HepG2 (cell line): ENCODE measurements around the gene CDC42EP5. TPM values are rescaled to one million over a fixed set of nuclear protein-coding genes. Genes with fewer than 3 reads are reported as not detected.
"Not testable (repeated sequence)": the region's sequence is repeated elsewhere in the genome, so short reads cannot be mapped to it uniquely, and the experiment has no call there.

Experiments used
- ATAC-seq: fragments of 200-7000 bp; cut with Tn5 transposase; 3 replicates; pipeline ENCODE4 v1.9.1; 2020; ENCODE audit warnings: mild to moderate bottlenecking, moderate library complexity
- BruUV-seq: library from RNA; stranded (reverse); fragments of 400-500 nt; replicated peaks from 2 replicates; lab custom pipeline; 2021; lab: Mats Ljungman, UMichigan
- CTCF ChIA-PET: fragments of 300-600 bp; formaldehyde crosslinking; extraction: SDS; loops from one replicate; lab custom pipeline; 2021; ENCODE audit warnings: low total read pairs, inconsistent platforms, low intra/inter-chr PET ratio; lab: Yijun Ruan, JAX
- POLR2A ChIA-PET: fragments of 350-600 bp; sonication (Branson Sonifier 250); formaldehyde crosslinking; loops from one replicate; lab custom pipeline; 2020; ENCODE audit warnings: antibody characterized with exemption, inconsistent platforms; lab: Yijun Ruan, JAX
- DNase-seq: peaks from one replicate; pipeline ENCODE4 v3.0.0-alpha.2; 2015; ENCODE audit warnings: low spot score
- FAIRE-seq: peaks from 3 replicates; lab custom pipeline; 2011; peaks lifted over from hg19 to GRCh38; lab: Jason Lieb, UNC
- H2AFZ ChIP-seq: one replicate; pipeline ENCODE4 v1.6.1; 2011; ENCODE audit warnings: low read length, inconsistent platforms
- H3K27ac ChIP-seq: fragments of 300-600 bp; 3 replicates; pipeline ENCODE4 v1.8.0; 2011; ENCODE audit warnings: mixed run types, mild to moderate bottlenecking, mixed read lengths, low read length, inconsistent platforms; ENCODE audit not compliant: insufficient read depth; ENCODE audit errors: extremely low read length
- H3K27me3 ChIP-seq, 2 experiments: fragments of 200-600 bp in 1 of 2; 2 replicates in 1 of 2; 3 replicates in 1 of 2; pipeline versions ENCODE4 v1.6.0 to v1.8.0; 2011; ENCODE audit warnings: low read length in 2 of 2, mild to moderate bottlenecking in 2 of 2, moderate library complexity in 2 of 2, inconsistent platforms in 1 of 2; ENCODE audit not compliant: insufficient read depth in 2 of 2, control insufficient read depth in 1 of 2
- H3K36me3 ChIP-seq, 2 experiments: fragments of 200-600 bp in 1 of 2; replicated peaks in 1 of 2; 2 replicates in 1 of 2; 3 replicates in 1 of 2; pipeline versions ENCODE4 v1.5.1 to v1.8.0; 2011; ENCODE audit warnings: low read length in 2 of 2, inconsistent platforms in 1 of 2; ENCODE audit not compliant: insufficient read depth in 2 of 2, control insufficient read depth in 1 of 2
- H3K4me1 ChIP-seq: 2 replicates; pipeline ENCODE4 v1.5.1; 2012; ENCODE audit warnings: low read length, inconsistent platforms; ENCODE audit not compliant: insufficient read depth
- H3K4me2 ChIP-seq: 2 replicates; pipeline ENCODE4 v1.6.0; 2011; ENCODE audit warnings: low read depth, low read length, inconsistent platforms
- H3K4me3 ChIP-seq, 3 experiments: fragments of 200-600 bp in 1 of 3; sonication (generic), shearing (Covaris generic) in 1 of 3; replicated peaks in 1 of 3; 2 replicates each; pipeline ENCODE4 v1.5.1; 2011 to 2016; ENCODE audit warnings: low read length in 3 of 3, inconsistent platforms in 2 of 3, low read depth in 2 of 3, mild to moderate bottlenecking in 2 of 3, control low read depth in 1 of 3, mixed read lengths in 1 of 3; ENCODE audit not compliant: insufficient read depth in 1 of 3
- H3K79me2 ChIP-seq: one replicate; pipeline ENCODE4 v1.6.1; 2011; ENCODE audit warnings: low read length, inconsistent platforms; ENCODE audit not compliant: insufficient read depth
- H3K9ac ChIP-seq: 2 replicates; pipeline ENCODE4 v1.6.0; 2011; ENCODE audit warnings: mild to moderate bottlenecking, low read depth, low read length, inconsistent platforms; ENCODE audit not compliant: insufficient read depth
- H3K9me3 ChIP-seq: 2 replicates; pipeline ENCODE4 v1.5.1; 2012; ENCODE audit warnings: mild to moderate bottlenecking, low read length
- H4K20me1 ChIP-seq: 2 replicates; pipeline ENCODE4 v1.6.0; 2011; ENCODE audit warnings: inconsistent platforms, mild to moderate bottlenecking, low read length, moderate library complexity; ENCODE audit not compliant: insufficient read depth
- HNF4A ChIP-seq: sonication (generic); formaldehyde crosslinking; IDR thresholded peaks from 2 replicates; pipeline ENCODE4 v1.4.0; 2020; ENCODE audit warnings: missing genetic modification reagents
- NR2F6 ChIP-seq, 2 experiments: IDR thresholded peaks; 2 replicates each; pipeline ENCODE4 v1.6.1; 2016; ENCODE audit warnings: antibody characterized with exemption in 1 of 2, mild to moderate bottlenecking in 1 of 2
- RXRA ChIP-seq: sonication (generic); formaldehyde crosslinking; IDR thresholded peaks from 2 replicates; pipeline ENCODE4 v1.5.1; 2020; ENCODE audit warnings: missing genetic modification reagents
- SP5 ChIP-seq: IDR thresholded peaks from 2 replicates; pipeline ENCODE4 v1.6.1; 2016; ENCODE audit warnings: low read depth, borderline replicate concordance
- WGBS: methylation state at CpG from one replicate; pipeline ENCODE4 v1.1.6; 2017; ENCODE audit warnings: low lambda C conversion rate; 5-methylcytosine and 5-hydroxymethylcytosine counted together
- in situ Hi-C: cut with HindIII; loops from 2 replicates; pipeline ENCODE4 v1.10.0; 2017; ENCODE audit warnings: low pct_unique_long_range_greater_than_20kb; ENCODE audit not compliant: extremely low pct_ligation_motif_present
- intact Hi-C: fragments of 100-400 bp; cut with micrococcal nuclease; formaldehyde crosslinking; loops from one replicate; pipeline ENCODE4 v1.10.0; 2022; ENCODE audit not compliant: unreplicated experiment
- polyA plus RNA-seq, 8 experiments: library from polyadenylated mRNA; depleted of rRNA in 3 of 8; stranded (reverse) in 7 of 8; unstranded in 1 of 8; fragments of >200 nt; fragmentation: Illumina TruSeq in 4 of 8; extraction: Trizol in 4 of 8; gene quantifications; 2 replicates each; pipeline versions ENCODE4 v1.2.1 to v1.2.3, GENCODE V29; 2011 to 2016; ENCODE audit warnings: low read depth in 4 of 8, missing spikeins in 1 of 8, mixed read lengths in 1 of 8; ENCODE audit not compliant: insufficient read depth in 1 of 8
- total RNA-seq, 5 experiments: library from RNA; depleted of rRNA; stranded (reverse); fragments of >200 nt; fragmentation: Illumina TruSeq; extraction: Trizol; gene quantifications; 2 replicates each; pipeline ENCODE4 v1.2.3, GENCODE V29; 2016; ENCODE audit warnings: low read depth in 1 of 5
- TF ChIP-seq, protein P1 (sequence below): sonication (generic); formaldehyde crosslinking; IDR thresholded peaks from 2 replicates; pipeline ENCODE4 v1.4.0; 2020; ENCODE audit warnings: missing genetic modification reagents, borderline replicate concordance
- TF ChIP-seq, protein P2 (sequence below): sonication (generic); formaldehyde crosslinking; IDR thresholded peaks from 2 replicates; pipeline ENCODE4 v1.4.0; 2020; ENCODE audit warnings: missing genetic modification reagents

Gene CDC42EP5
- total and polyA plus RNA-seq, 2 of the 13 experiments (the other 11 are each of a cell fraction or from before 2014, with no cell fraction given): 0.41 to 1.6 TPM

DNA sequence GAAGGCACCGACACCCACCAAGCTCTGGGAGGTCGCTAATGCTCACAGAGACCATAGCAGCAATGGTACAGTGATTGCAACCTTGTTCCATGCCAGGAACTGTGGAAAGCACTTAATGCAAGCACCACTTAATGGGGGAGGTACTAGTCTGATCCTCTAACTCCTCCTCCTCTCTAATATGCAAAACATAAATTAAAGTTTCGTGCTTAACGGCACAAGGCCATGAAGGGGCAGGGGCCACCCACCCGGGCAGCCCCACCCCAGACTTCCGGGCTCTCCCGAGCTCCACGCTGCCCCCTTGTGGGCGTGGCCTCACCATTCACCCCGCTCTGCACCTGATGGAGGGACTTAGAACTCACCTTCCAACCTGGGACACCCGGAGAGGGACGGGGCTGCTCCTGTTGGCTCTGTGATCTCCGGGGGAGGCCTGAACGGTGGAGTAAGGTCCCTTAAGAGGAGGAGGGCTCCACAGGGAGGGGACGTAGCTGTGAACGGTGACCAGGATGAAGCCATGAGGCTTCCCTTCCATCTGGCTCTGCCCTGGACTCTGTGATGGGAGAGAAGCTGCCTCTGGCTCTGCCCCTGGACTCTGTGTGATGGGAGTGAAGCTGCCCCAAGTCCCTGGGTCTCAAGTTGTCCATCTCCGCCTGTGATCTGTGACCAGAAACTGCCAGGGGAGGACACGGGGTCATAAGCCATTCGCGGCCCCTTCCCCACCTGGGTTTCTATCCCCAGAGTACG is 36.3 kb upstream of the CDC42EP5 start:
- Histone ChIP-seq H3K4me2 (peak overlapping the region; percentile 45; the same call in 1 of the 2 replicates), H3K4me1 (peaks cover 16% of the 10 kb centered on the region)
- H3K9me3 ChIP-seq, H3K27me3 ChIP-seq, in situ Hi-C loops, H3K79me2 ChIP-seq, BruUV-seq, CTCF ChIA-PET, intact Hi-C loops, H2AFZ ChIP-seq, POLR2A ChIA-PET, H3K4me3 ChIP-seq, H4K20me1 ChIP-seq, DNase-seq, H3K9ac ChIP-seq, H3K36me3 ChIP-seq, H3K27ac ChIP-seq: not testable (repeated sequence)
- FAIRE-seq (peak; percentile 67), ATAC-seq (peak; percentile 77)
- 0% methylated on average over 2 of the region's 21 CpGs for WGBS

DNA sequence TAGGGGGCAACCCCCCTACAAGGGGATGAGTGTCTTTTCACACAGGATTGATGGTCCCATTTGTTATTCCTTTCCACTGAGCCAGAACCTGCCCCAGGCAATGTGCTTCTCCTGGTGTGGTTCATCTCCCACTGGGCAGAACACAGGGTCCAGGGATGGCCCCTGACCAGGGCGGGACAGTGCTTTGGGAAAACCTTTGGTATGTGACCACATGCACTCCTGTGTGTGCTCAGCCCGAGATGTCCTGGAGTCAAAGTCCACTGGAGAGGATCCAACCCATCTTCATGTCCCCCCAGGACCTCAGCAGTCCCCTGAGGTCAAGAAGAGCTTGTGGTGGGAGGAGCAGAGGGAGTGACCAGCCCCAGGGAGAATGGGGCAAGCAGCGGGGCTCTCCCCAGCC is 35.4 kb upstream of the CDC42EP5 start:
- H3K79me2 ChIP-seq; H3K36me3 ChIP-seq; H2AFZ ChIP-seq; H4K20me1 ChIP-seq; H3K27me3 ChIP-seq; H3K4me3 ChIP-seq; H3K27ac ChIP-seq; CTCF ChIA-PET; intact Hi-C loops; in situ Hi-C loops; POLR2A ChIA-PET; H3K9me3 ChIP-seq; BruUV-seq; H3K9ac ChIP-seq; TF ChIP-seq NR2F6 (IDR thresholded peaks at IDR 0.05): not testable (repeated sequence)
- WGBS: no CpG with 5 or more reads among the region's 3 CpGs
- H3K4me2 ChIP-seq: peak overlapping the region; percentile 38; the same call in 1 of the 2 replicates
- ATAC-seq: peak; percentile 83
- TF ChIP-seq, protein P1, sequence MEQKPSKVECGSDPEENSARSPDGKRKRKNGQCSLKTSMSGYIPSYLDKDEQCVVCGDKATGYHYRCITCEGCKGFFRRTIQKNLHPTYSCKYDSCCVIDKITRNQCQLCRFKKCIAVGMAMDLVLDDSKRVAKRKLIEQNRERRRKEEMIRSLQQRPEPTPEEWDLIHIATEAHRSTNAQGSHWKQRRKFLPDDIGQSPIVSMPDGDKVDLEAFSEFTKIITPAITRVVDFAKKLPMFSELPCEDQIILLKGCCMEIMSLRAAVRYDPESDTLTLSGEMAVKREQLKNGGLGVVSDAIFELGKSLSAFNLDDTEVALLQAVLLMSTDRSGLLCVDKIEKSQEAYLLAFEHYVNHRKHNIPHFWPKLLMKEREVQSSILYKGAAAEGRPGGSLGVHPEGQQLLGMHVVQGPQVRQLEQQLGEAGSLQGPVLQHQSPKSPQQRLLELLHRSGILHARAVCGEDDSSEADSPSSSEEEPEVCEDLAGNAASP: peak; percentile 80; the same call in 1 of the 2 replicates
- TF ChIP-seq, protein P2, sequence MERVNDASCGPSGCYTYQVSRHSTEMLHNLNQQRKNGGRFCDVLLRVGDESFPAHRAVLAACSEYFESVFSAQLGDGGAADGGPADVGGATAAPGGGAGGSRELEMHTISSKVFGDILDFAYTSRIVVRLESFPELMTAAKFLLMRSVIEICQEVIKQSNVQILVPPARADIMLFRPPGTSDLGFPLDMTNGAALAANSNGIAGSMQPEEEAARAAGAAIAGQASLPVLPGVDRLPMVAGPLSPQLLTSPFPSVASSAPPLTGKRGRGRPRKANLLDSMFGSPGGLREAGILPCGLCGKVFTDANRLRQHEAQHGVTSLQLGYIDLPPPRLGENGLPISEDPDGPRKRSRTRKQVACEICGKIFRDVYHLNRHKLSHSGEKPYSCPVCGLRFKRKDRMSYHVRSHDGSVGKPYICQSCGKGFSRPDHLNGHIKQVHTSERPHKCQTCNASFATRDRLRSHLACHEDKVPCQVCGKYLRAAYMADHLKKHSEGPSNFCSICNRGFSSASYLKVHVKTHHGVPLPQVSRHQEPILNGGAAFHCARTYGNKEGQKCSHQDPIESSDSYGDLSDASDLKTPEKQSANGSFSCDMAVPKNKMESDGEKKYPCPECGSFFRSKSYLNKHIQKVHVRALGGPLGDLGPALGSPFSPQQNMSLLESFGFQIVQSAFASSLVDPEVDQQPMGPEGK: peak; percentile 47; the same call in 1 of the 2 replicates
- TF ChIP-seq RXRA (CRISPR knock-in tag): peak; percentile 32; the same call in 1 of the 2 replicates
- TF ChIP-seq SP5 (CRISPR knock-in tag): peak; percentile 51; the same call in 1 of the 2 replicates
- TF ChIP-seq NR2F6 (CRISPR knock-in tag; IDR thresholded peaks at IDR 0.05): 0 out of 2 replicates have a peak, but pooled peaks have one; percentile 13
- TF ChIP-seq HNF4A (CRISPR knock-in tag): peak; percentile 73
- peak; percentile 72 for FAIRE-seq
- peak; percentile 41 for DNase-seq
- peaks cover 16% of the 10 kb centered on the region for H3K4me1 ChIP-seq
